ENCODE measurements around the gene RGPD6. TPM values are rescaled to one million over a fixed set of nuclear protein-coding genes. Genes with fewer than 3 reads are reported as not detected.
"Not testable (repeated sequence)": the region's sequence is repeated elsewhere in the genome, so short reads cannot be mapped to it uniquely, and the experiment has no call there.

RGPD6 gene
- total RNA-seq, 2 experiments from 2014 or later: 0.16 to 0.38 TPM

DNA sequence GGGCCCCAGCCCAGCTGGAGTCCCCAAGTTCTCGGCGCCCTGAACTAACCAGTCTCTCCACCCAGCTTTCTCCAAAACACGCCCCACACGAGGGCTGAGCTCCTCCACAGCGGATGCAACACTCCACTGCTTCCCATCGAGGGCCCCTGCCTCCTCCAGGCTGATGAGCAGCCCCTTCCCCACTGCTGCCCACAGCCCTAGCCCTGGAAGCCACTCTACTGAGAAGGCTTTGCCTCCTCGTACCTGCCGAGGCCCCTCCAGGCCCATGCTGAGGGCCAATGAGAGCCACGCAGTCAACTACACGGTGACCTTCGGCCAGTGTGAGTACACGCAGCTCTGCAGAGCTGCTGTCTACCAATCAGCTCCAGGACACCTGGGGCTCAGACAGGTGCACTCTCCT lies 28.0 kb upstream of the RGPD6 start:
- POLR2A ChIA-PET; BruUV-seq (replicated peaks); H2AFZ ChIP-seq (ENCODE audit: low read length); DNase-seq (ENCODE audit: low spot score); CTCF ChIA-PET (ENCODE audit: unreplicated experiment); H3K36me3 ChIP-seq (ENCODE audit: insufficient read depth, low read length); intact Hi-C loops (cut with micrococcal nuclease; ENCODE audit: unreplicated experiment); H3K9me3 ChIP-seq (ENCODE audit: low read length); H4K20me1 ChIP-seq (ENCODE audit: insufficient read depth, low read length); H3K79me2 ChIP-seq (ENCODE audit: insufficient read depth, low read depth, low read length); H3K9me2 ChIP-seq (ENCODE audit: insufficient read depth, low read length); H3K4me1 ChIP-seq (ENCODE audit: insufficient read depth, low read length, poor library complexity, severe bottlenecking); H3K4me3 ChIP-seq (ENCODE audit: low read depth, low read length, poor library complexity, severe bottlenecking); H3K27ac ChIP-seq (ENCODE audit: low read depth, low read length, poor library complexity, severe bottlenecking); H3K4me2 ChIP-seq (ENCODE audit: low read length): not testable (repeated sequence)

- H3K27ac ChIP-seq (ENCODE audit: low read depth, low read length, poor library complexity, severe bottlenecking); H3K4me2 ChIP-seq (ENCODE audit: low read length); H3K4me1 ChIP-seq (ENCODE audit: insufficient read depth, low read length, poor library complexity, severe bottlenecking); intact Hi-C loops (cut with micrococcal nuclease; ENCODE audit: unreplicated experiment); BruUV-seq (replicated peaks); H4K20me1 ChIP-seq (ENCODE audit: insufficient read depth, low read length); H3K4me3 ChIP-seq (ENCODE audit: low read depth, low read length, poor library complexity, severe bottlenecking); H3K9me2 ChIP-seq (ENCODE audit: insufficient read depth, low read length); H2AFZ ChIP-seq (ENCODE audit: low read length); H3K36me3 ChIP-seq (ENCODE audit: insufficient read depth, low read length); DNase-seq (ENCODE audit: low spot score); H3K79me2 ChIP-seq (ENCODE audit: insufficient read depth, low read depth, low read length); POLR2A ChIA-PET; H3K9me3 ChIP-seq (ENCODE audit: low read length); CTCF ChIA-PET (ENCODE audit: unreplicated experiment): not testable (repeated sequence)
Measured at GRCh38 chr2:110603917-110604591, 27.0 kb upstream of the RGPD6 start.

- H3K9me2 ChIP-seq (ENCODE audit: insufficient read depth, low read length); DNase-seq (ENCODE audit: low spot score); H3K79me2 ChIP-seq (ENCODE audit: insufficient read depth, low read depth, low read length); BruUV-seq (replicated peaks); H3K4me3 ChIP-seq (ENCODE audit: low read depth, low read length, poor library complexity, severe bottlenecking); H3K4me2 ChIP-seq (ENCODE audit: low read length); POLR2A ChIA-PET; H4K20me1 ChIP-seq (ENCODE audit: insufficient read depth, low read length); CTCF ChIA-PET (ENCODE audit: unreplicated experiment); H3K27ac ChIP-seq (ENCODE audit: low read depth, low read length, poor library complexity, severe bottlenecking); intact Hi-C loops (cut with micrococcal nuclease; ENCODE audit: unreplicated experiment); H3K36me3 ChIP-seq (ENCODE audit: insufficient read depth, low read length); H2AFZ ChIP-seq (ENCODE audit: low read length); H3K9me3 ChIP-seq (ENCODE audit: low read length); H3K4me1 ChIP-seq (ENCODE audit: insufficient read depth, low read length, poor library complexity, severe bottlenecking): not testable (repeated sequence)
Measured at GRCh38 chr2:110602139-110602538, 25.1 kb upstream of the RGPD6 start.

DNA sequence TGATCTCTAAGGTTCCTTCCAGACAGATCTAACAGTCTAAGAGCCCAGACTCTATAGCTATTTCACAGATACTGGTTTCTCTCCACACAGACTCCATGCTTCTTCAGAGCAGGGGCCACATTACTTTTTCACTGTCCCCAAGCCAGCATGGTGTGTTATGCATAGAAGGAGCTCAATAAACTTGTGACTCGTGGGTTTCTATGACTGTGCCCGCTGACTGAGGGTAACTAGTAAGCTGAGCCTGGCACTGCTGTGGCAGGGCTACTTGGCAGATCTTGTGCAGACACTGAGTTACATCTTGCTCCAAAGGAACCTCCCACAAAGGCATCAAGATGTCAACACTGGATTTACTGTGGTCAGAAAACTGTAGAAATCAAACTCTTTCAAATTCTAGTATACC lies 15.0 kb upstream of the RGPD6 start:
- H3K4me3 ChIP-seq (ENCODE audit: low read depth, low read length, poor library complexity, severe bottlenecking); DNase-seq (ENCODE audit: low spot score); POLR2A ChIA-PET; H3K9me3 ChIP-seq (ENCODE audit: low read length); H3K9me2 ChIP-seq (ENCODE audit: insufficient read depth, low read length); H4K20me1 ChIP-seq (ENCODE audit: insufficient read depth, low read length); H2AFZ ChIP-seq (ENCODE audit: low read length); CTCF ChIA-PET (ENCODE audit: unreplicated experiment); H3K27ac ChIP-seq (ENCODE audit: low read depth, low read length, poor library complexity, severe bottlenecking); H3K4me2 ChIP-seq (ENCODE audit: low read length); H3K36me3 ChIP-seq (ENCODE audit: insufficient read depth, low read length); H3K4me1 ChIP-seq (ENCODE audit: insufficient read depth, low read length, poor library complexity, severe bottlenecking); intact Hi-C loops (cut with micrococcal nuclease; ENCODE audit: unreplicated experiment); BruUV-seq (replicated peaks); H3K79me2 ChIP-seq (ENCODE audit: insufficient read depth, low read depth, low read length): not testable (repeated sequence)

GRCh38 chr2:110589677-110590330 lies 12.8 kb upstream of the RGPD6 start:
- CTCF ChIA-PET (ENCODE audit: unreplicated experiment); H3K36me3 ChIP-seq (ENCODE audit: insufficient read depth, low read length); H3K27ac ChIP-seq (ENCODE audit: low read depth, low read length, poor library complexity, severe bottlenecking); H3K4me3 ChIP-seq (ENCODE audit: low read depth, low read length, poor library complexity, severe bottlenecking); intact Hi-C loops (cut with micrococcal nuclease; ENCODE audit: unreplicated experiment); H2AFZ ChIP-seq (ENCODE audit: low read length); POLR2A ChIA-PET; H3K4me2 ChIP-seq (ENCODE audit: low read length); H4K20me1 ChIP-seq (ENCODE audit: insufficient read depth, low read length); BruUV-seq (replicated peaks); H3K9me2 ChIP-seq (ENCODE audit: insufficient read depth, low read length); DNase-seq (ENCODE audit: low spot score); H3K4me1 ChIP-seq (ENCODE audit: insufficient read depth, low read length, poor library complexity, severe bottlenecking); H3K9me3 ChIP-seq (ENCODE audit: low read length); H3K79me2 ChIP-seq (ENCODE audit: insufficient read depth, low read depth, low read length): not testable (repeated sequence)

DNA sequence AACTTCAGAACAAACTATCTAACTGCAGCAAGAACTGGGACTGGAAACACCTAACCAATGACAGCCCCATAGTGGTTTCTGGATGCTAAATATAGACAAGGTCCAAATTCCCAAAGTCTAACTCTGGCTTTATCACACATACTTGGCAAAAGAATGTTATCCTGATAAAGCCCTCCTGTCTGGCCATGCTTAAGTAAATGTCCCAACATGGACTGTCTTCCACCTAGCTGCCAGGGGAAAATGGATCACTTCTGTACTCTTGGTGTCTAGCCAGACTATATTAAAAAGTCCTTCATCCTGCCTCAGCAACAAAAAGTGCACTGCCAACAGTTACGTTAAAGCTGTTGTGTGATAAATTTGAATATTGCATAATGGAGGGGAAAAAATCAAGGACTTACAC lies 11.5 kb upstream of the RGPD6 start:
- POLR2A ChIA-PET; H3K79me2 ChIP-seq (ENCODE audit: insufficient read depth, low read depth, low read length); DNase-seq (ENCODE audit: low spot score); H3K4me1 ChIP-seq (ENCODE audit: insufficient read depth, low read length, poor library complexity, severe bottlenecking); H4K20me1 ChIP-seq (ENCODE audit: insufficient read depth, low read length); CTCF ChIA-PET (ENCODE audit: unreplicated experiment); H3K4me2 ChIP-seq (ENCODE audit: low read length); H3K36me3 ChIP-seq (ENCODE audit: insufficient read depth, low read length); H3K9me3 ChIP-seq (ENCODE audit: low read length); H3K27ac ChIP-seq (ENCODE audit: low read depth, low read length, poor library complexity, severe bottlenecking); H3K9me2 ChIP-seq (ENCODE audit: insufficient read depth, low read length); H3K4me3 ChIP-seq (ENCODE audit: low read depth, low read length, poor library complexity, severe bottlenecking); intact Hi-C loops (cut with micrococcal nuclease; ENCODE audit: unreplicated experiment); H2AFZ ChIP-seq (ENCODE audit: low read length); BruUV-seq (replicated peaks): not testable (repeated sequence)
